IPS-15b (cell line): ENCODE results near the gene PLEKHM1.

Experiments used
- H3K27me3 ChIP-seq: one replicate; pipeline ENCODE4 v1.6.1; 2013; ENCODE audit warnings: low read length; ENCODE audit not compliant: control insufficient read depth, insufficient read depth
- H3K36me3 ChIP-seq: one replicate; pipeline ENCODE4 v1.6.1; 2013; ENCODE audit warnings: low read length; ENCODE audit not compliant: control insufficient read depth, insufficient read depth
- H3K4me1 ChIP-seq: one replicate; pipeline ENCODE4 v1.6.1; 2013; ENCODE audit warnings: mild to moderate bottlenecking, low read length; ENCODE audit not compliant: control insufficient read depth, insufficient read depth
- H3K4me3 ChIP-seq: one replicate; pipeline ENCODE4 v1.5.1; 2013; ENCODE audit warnings: low read depth, low read length
- H3K9ac ChIP-seq: one replicate; pipeline ENCODE4 v1.6.1; 2013; ENCODE audit warnings: low read depth, mild to moderate bottlenecking, low read length
- H3K9me3 ChIP-seq: one replicate; pipeline ENCODE4 v1.6.1; 2013; ENCODE audit warnings: mild to moderate bottlenecking, low read length; ENCODE audit not compliant: control insufficient read depth, insufficient read depth

PLEKHM1 gene

DNA sequence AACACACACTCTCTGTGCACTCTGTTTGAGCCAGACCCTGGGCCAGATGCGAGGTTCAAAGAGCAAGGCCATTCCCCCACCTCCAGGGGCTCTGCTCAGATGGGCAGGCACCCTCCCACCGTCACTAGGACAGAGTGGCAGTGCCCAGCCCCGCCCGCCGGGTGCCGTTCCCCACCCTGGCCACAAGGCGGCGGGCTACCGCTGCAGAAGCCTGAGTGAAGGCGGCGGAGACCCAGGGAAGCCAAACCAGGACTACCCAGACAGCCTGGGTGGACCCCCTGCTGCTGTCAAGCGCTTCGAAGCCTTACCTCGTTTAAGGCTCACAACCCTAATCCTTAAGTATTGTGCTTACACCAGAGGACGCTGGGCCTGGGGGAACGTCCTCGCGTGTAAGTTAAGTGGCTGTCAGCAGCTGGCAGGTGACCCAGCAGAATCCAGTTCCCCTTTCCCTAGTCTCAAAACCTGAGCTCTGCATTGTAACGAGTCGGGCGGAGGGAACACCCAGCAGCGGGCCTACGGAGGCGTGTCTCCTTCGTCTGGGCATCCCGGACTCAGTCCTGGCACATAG, 62.4 kb downstream of the PLEKHM1 start:
- no peak overlapping the region for H3K9ac ChIP-seq

GRCh38 chr17:45427181-45427835, 63.2 kb downstream of the PLEKHM1 start:
- Histone ChIP-seq H3K9me3 (no peaks in the 10 kb centered on the region), H3K4me3 (no peak overlapping the region), H3K4me1 (peaks cover 3% of the 10 kb centered on the region), H3K36me3 (no peaks in the 10 kb centered on the region), H3K9ac (no peak overlapping the region), H3K27me3 (peaks cover 29% of the 10 kb centered on the region)

More for the DNA sequence above, 62.4 kb downstream of the PLEKHM1 start:
- H3K4me1 ChIP-seq, result peaks cover 3% of the 10 kb centered on the region
- peak overlapping the region; percentile 54 for H3K4me3 ChIP-seq
- no peaks in the 10 kb centered on the region for H3K36me3 ChIP-seq
- H3K27me3 ChIP-seq, result peaks cover 30% of the 10 kb centered on the region
- no peaks in the 10 kb centered on the region for H3K9me3 ChIP-seq

DNA sequence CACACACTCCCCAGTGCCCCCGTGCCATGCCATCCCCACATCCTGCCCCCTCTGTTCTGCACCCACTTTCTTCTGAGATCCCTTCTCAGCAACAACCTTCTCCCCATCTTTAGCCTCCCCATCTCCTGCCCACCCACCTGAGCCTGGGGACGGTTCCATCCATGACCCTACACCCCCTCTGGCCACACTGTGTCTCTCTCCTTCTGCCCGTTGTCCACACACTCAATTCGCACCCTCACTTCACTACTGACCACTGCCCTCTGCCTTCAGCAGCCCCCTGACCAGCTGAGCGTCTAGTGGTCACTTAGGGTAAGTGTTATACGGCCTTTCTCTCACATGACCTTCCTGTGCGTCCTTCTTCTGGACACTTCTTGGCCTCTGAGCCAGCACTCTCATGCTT, 64.0 kb downstream of the PLEKHM1 start:
- H3K27me3 ChIP-seq, result peaks cover 29% of the 10 kb centered on the region
- no peak overlapping the region for H3K4me3 ChIP-seq
- H3K9me3 ChIP-seq, result no peaks in the 10 kb centered on the region
- no peaks in the 10 kb centered on the region for H3K36me3 ChIP-seq
- peaks cover 3% of the 10 kb centered on the region for H3K4me1 ChIP-seq
- H3K9ac ChIP-seq, result no peak overlapping the region

DNA sequence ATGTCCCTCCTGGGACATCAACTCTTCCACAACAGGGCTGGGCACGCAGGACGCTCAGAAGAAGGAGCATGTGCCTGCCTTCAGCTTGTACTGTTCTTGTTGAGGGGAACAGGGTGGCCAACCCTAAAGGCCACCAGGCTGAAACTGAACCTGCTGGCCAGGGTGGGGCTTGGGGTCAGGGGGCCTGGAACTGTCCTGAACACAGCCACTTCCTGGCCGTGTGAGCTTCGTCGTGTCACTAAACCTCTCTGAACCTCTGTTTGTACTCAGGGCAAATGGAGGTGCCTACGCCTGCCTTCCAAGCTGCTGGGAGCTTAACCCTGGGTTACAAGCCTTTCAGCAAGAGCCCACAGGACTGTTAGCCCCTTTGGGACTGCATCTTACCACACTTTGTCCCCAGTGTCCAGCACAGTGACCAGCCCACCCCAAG, 64.5 kb downstream of the PLEKHM1 start:
- Histone ChIP-seq H3K9me3 (no peaks in the 10 kb centered on the region), H3K27me3 (peaks cover 29% of the 10 kb centered on the region), H3K9ac (no peak overlapping the region), H3K36me3 (no peaks in the 10 kb centered on the region), H3K4me1 (peaks cover 3% of the 10 kb centered on the region), H3K4me3 (no peak overlapping the region)

GRCh38 chr17:45425125-45425983, 65.2 kb downstream of the PLEKHM1 start:
- no peaks in the 10 kb centered on the region for H3K36me3 ChIP-seq
- H3K27me3 ChIP-seq, result peaks cover 25% of the 10 kb centered on the region
- H3K9me3 ChIP-seq, result no peaks in the 10 kb centered on the region
- peak overlapping the region; percentile 54 for H3K4me3 ChIP-seq
- H3K4me1 ChIP-seq, result peaks cover 3% of the 10 kb centered on the region
- peak overlapping the region; percentile 73 for H3K9ac ChIP-seq

DNA sequence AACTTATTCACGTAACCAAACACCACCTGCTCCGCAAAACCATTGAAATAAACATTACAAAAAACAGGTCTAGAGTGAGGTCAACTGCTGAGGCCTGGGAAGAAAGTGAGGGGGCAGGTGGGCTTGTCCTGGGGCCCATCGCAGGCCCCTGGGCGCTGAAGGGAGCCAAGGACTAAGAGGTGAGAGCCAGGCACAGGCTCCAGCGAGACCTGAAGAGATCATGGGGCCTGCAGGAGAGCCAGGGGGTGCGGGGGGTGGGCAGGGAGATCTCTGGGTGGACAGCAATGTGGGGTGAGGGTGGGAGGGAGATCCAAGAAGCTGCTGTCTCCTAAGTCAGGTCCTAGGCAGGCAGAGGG, 65.8 kb downstream of the PLEKHM1 start:
- Histone ChIP-seq H3K9ac (no peak overlapping the region), H3K9me3 (no peaks in the 10 kb centered on the region), H3K27me3 (peaks cover 20% of the 10 kb centered on the region), H3K36me3 (no peaks in the 10 kb centered on the region), H3K4me1 (peaks cover 3% of the 10 kb centered on the region), H3K4me3 (peak overlapping the region; percentile 54)

DNA sequence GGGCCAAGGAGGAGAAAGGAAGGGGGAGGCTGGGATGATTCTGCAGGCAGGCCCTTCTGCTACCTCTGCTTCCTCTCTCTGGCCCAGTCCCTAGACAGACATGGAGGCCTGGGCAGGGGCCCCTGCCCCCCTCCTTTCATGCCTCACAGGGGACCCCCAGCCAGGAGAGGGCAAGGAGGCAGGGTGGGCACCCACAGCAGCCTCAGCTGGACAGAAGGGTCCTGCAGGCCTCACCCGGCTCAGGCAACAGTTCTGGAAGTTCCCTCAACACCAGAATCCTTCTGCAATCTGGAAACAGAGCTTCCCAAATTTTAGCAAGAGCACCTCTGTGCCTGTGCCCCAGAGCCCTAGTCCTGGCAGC, 66.6 kb downstream of the PLEKHM1 start:
- Histone ChIP-seq H3K27me3 (peaks cover 14% of the 10 kb centered on the region), H3K9me3 (no peaks in the 10 kb centered on the region), H3K4me1 (peaks cover 3% of the 10 kb centered on the region), H3K4me3 (no peak overlapping the region), H3K9ac (no peak overlapping the region), H3K36me3 (no peaks in the 10 kb centered on the region)

GRCh38 chr17:45423304-45423974, 67.1 kb downstream of the PLEKHM1 start:
- Histone ChIP-seq H3K36me3 (no peaks in the 10 kb centered on the region), H3K9ac (no peak overlapping the region), H3K27me3 (peaks cover 9% of the 10 kb centered on the region), H3K4me3 (no peak overlapping the region), H3K4me1 (peaks cover under 1% of the 10 kb centered on the region), H3K9me3 (no peaks in the 10 kb centered on the region)

- no peak overlapping the region for H3K4me3 ChIP-seq
- no peak overlapping the region for H3K9ac ChIP-seq
- H3K27me3 ChIP-seq, result no peaks in the 10 kb centered on the region
- H3K9me3 ChIP-seq, result no peaks in the 10 kb centered on the region
- peaks cover 6% of the 10 kb centered on the region for H3K4me1 ChIP-seq
- no peaks in the 10 kb centered on the region for H3K36me3 ChIP-seq
Measured at GRCh38 chr17:45414990-45415881, 75.3 kb downstream of the PLEKHM1 start.

DNA sequence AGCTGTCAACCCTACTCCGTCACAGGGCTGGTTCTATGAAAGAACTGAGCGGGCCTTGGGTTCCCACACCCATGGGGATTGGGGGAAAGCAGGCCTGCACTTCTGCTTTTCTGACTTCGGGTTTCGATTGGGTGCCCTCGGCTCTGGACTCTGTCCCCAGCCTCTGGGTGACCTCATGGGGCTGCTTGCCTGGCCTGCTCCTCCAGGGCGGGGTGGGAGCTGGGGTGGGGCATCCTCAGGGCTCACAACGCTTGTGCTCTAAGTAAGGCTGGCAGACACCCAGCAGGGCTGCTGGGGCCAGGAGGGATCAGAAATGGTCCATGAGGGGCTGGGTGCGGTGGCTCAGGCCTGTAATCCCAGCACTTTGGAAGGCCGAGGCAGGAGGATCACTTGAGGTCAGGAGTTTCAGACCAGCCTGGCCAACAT, 77.0 kb downstream of the PLEKHM1 start:
- Histone ChIP-seq H3K9me3 (no peaks in the 10 kb centered on the region), H3K9ac (no peak overlapping the region), H3K27me3 (no peaks in the 10 kb centered on the region), H3K36me3 (no peaks in the 10 kb centered on the region), H3K4me1 (peaks cover 6% of the 10 kb centered on the region), H3K4me3 (no peak overlapping the region)
